DOHH2 (cell line): ENCODE data around the gene KCNA1.

Experiments used
- CTCF ChIP-seq: fragments of 200-600 bp; sonication (generic); IDR thresholded peaks from one replicate; pipeline ENCODE4 v1.5.1; 2014; ENCODE audit warnings: antibody characterized with exemption, mild to moderate bottlenecking, low read depth, low read length; ENCODE audit not compliant: poor library complexity, severe bottlenecking
- EZH2phosphoT487 ChIP-seq: fragments of 200-600 bp; sonication (generic); IDR thresholded peaks from 2 replicates; pipeline ENCODE4 v1.6.1; 2017; ENCODE audit warnings: borderline replicate concordance, mild to moderate bottlenecking, antibody characterized with exemption, low read length, moderate library complexity, mixed read lengths

GRCh38 chr12:4870423-4870822 lies 39.3 kb upstream of the KCNA1 start:
- TF ChIP-seq EZH2phosphoT487 = no peak
- TF ChIP-seq CTCF = no peak
